Transverse colon (tissue), 4 donors: ENCODE measurements around the gene NHS.

Experiments used
- POLR2A ChIP-seq: fragments of 450-650 bp; IDR thresholded peaks from one replicate; pipeline ENCODE4 v1.6.1; 2016; ENCODE audit warnings: antibody characterized with exemption, mild to moderate bottlenecking, moderate library complexity
- POLR2AphosphoS5 ChIP-seq, 3 donors: sonication (generic); formaldehyde crosslinking; IDR thresholded peaks; one replicate each; pipeline ENCODE4 v1.6.1; 2016; ENCODE audit warnings: antibody characterized with exemption in 3 of 3
- TF ChIP-seq, protein P1 (sequence below), 5 experiments: fragments of 200-600 bp in 3 of 5; fragments of 450-650 bp in 2 of 5; sonication (generic) in 3 of 5; IDR thresholded peaks; 1 replicate in 2 of 5; 2 replicates in 3 of 5; pipeline ENCODE4 v1.5.1; 2016 to 2017; ENCODE audit warnings: antibody characterized with exemption in 5 of 5, inconsistent platforms in 3 of 5, mild to moderate bottlenecking in 2 of 5, moderate library complexity in 1 of 5

DNA sequence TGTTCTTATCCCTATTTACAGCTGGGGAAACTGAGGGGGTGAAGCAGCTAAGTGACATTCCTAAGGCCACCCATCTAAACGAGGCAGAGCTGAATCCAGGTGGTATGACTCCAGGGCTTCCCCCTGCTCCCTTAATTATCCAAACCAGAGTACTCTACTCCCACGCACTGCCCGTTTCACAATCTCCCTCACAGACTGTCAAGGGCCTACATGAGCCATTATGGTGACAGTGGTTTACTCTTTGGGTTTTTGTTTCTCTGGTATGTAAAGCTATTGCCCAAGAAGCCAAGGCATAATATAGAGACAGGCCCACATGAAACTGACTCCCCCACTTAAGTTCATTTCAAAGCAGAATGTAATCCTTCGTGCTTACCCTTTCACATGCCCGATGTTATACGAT is 95.1 kb downstream of the NHS start:
- TF ChIP-seq POLR2A (no peak), POLR2AphosphoS5 (IDR thresholded peaks at IDR 0.05) (no peak)
- TF ChIP-seq, protein P1, sequence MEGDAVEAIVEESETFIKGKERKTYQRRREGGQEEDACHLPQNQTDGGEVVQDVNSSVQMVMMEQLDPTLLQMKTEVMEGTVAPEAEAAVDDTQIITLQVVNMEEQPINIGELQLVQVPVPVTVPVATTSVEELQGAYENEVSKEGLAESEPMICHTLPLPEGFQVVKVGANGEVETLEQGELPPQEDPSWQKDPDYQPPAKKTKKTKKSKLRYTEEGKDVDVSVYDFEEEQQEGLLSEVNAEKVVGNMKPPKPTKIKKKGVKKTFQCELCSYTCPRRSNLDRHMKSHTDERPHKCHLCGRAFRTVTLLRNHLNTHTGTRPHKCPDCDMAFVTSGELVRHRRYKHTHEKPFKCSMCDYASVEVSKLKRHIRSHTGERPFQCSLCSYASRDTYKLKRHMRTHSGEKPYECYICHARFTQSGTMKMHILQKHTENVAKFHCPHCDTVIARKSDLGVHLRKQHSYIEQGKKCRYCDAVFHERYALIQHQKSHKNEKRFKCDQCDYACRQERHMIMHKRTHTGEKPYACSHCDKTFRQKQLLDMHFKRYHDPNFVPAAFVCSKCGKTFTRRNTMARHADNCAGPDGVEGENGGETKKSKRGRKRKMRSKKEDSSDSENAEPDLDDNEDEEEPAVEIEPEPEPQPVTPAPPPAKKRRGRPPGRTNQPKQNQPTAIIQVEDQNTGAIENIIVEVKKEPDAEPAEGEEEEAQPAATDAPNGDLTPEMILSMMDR (IDR thresholded peaks at IDR 0.05), result no peak
